Fibroblast of skin of abdomen (primary cell): ENCODE results near the gene NFKBIB.
"Not testable (repeated sequence)": the region's sequence is repeated elsewhere in the genome, so short reads cannot be mapped to it uniquely, and the experiment has no call there.

Experiments
- DNase-seq: peaks from one replicate; pipeline ENCODE4 v3.0.0-alpha.2; 2013

NFKBIB gene

DNA sequence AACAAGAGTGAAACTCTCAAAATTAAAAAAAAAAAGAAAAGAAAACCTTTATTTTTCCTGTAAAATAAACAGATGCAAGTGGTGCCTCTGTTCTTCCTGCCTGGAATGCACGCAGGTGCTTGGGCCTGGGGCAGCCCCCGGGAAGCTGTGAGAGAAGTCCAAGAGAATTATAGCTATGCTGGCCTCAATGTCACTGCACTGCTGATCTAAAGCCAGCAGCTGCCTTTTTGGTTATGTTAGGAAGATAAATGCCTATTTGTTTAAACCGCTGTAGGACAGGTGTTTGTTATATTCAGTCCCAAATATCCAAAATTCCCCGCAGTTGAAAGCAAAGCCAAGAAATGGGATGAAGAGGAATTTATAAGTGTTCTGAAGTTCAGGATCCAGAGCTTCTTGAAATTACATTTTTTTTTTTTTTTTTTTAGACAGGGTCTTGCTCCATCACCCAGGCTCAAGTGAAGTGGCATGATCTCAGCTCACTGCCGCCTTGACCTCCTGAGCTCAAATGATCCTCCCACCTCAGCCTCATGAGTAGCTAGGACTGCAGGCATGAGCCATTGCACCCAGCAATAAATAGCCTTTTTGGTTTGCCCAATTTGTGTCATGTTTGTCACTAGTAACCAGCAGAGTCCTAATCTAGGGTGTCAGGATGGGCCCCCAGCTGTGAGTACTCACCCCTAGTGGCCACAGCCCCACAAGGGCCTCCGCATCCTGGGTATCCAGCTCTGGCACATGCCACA, 23.9 kb upstream of the NFKBIB start:
- no peak for DNase-seq

- DNase-seq: no peak
These were observed 21.8 kb upstream of the NFKBIB start, which contains the start of gene RINL for GRCh38 chr19:38877781-38878574. RINL (minus strand) TSS chr19:38878275; CDS start chr19:38876742, 1,533 bp downstream.

GRCh38 chr19:38878575-38879399, 21.0 kb upstream of the NFKBIB start:
- no peak for DNase-seq

DNA sequence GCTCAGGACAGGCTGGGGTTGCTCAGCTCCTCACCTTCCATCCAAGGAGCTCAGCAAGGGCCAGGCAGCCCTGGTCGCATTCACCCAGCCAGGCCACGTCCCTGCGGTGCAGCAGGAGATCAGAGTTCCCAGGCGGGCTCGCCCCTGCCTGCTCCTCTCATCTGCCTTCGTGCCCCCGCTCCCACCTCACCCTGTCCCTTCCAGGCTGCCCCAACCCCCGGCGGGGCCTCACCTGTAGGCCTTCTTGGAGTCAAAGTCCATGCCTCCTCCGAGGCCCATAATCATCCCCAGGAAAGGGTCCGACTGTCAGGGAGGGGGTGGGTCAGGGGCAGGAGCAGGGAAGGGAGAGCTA, 20.4 kb upstream of the NFKBIB start:
- no peak for DNase-seq

- DNase-seq: no peak
These were observed 19.5 kb upstream of the NFKBIB start for GRCh38 chr19:38880076-38880881.

DNA sequence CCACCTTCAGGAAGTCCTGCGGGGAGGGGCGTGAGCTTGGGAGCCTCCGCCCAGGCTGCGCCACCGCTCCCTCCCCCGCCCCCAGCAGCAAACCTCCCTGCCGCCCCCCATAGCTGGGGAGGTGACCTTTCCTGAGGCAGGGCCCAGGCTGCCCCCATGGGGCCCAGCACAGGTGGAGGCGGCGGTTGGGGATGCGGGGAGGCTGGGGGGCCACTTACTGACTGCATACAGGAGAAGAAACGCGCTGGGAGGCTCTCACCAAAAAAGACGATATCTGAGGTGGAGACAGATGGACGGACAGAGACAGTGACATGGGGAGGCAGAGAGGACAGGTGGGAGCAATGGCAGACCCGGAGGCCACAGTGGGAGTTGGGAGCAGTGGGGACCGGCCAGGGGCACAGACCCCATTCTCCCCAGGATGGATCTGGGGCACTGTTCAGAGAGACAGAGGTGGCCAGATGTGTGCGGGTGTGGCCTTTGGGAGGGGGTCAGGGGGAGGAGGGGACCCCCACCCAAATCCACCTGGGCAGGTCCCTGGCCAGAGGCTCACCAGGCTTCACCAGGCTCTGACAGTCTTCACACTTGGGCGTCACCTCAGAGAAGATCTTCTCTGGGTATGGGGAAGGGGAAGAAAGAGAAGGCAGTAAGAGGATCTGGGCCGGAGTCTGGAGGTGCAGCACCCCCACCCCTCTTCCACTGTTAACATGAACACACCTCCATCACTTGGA, 18.7 kb upstream of the NFKBIB start:
- no peak for DNase-seq

GRCh38 chr19:38883286-38883685, 16.5 kb upstream of the NFKBIB start:
- DNase-seq: no peak

DNA sequence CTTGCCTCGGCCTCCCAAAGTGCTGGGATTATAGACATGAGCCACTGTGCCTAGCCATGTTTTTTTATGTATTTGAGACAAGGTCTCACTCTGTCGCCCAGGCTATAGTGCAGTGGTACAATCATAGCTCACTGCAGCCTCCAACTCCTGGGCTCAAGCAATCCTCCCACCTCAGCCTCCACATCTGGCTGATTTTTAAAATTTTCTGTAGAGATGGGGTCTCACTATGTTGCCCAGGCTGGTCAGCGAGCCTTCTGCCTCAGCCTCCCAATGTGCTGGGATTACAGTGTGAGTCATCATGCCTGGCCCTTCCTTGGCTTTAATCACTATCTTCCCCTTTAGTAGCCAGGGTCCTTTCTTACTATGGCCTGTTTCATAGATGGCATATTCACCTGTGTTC, 15.1 kb upstream of the NFKBIB start:
- DNase-seq: not testable (repeated sequence)

- DNase-seq: no peak
These were observed 10.9 kb upstream of the NFKBIB start for GRCh38 chr19:38888876-38889275.

GRCh38 chr19:38889803-38890202, 10.0 kb upstream of the NFKBIB start:
- no peak for DNase-seq

DNA sequence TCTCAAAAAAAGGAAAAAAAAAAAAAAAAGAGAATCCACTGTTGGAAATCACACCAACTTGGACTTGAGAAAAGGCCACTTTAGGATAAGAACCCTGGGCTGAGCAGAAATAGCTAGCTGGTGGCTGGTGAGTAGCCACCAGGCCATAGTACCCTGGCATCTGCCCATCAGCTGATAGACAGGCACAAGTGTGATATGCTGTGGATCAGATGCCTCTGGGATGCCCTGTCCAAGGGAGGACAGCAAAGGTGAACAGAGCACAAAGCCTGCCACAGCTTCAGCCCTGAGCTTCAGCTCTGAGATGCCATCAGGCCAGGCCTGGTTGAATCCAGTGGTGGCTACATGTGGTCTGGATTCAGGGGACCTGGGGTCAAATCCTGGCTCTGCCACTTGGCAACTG, 9.1 kb upstream of the NFKBIB start:
- DNase-seq: no peak

DNA sequence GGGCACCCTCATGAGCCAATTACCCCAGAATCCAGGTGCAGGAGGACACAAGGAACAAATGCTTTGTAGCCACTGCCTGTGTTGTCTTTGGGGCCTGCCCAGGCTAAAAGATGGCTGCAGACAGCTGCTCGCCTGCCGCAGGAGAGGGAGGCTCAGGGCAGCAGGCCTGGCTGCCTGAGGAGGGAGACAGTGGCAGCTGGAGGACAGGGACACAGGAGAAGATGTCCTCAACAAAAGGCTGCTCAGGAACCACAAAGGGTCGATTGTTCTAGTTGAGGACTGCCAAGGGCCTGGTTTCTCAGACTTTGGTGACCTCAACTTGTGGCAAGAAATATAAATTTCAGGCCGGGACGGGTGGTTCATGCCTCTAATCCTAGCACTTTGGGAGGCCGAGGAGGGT, 8.0 kb upstream of the NFKBIB start:
- no peak for DNase-seq

GRCh38 chr19:38892841-38893240, 6.9 kb upstream of the NFKBIB start:
- no peak for DNase-seq

- no peak for DNase-seq
These were observed 6.4 kb upstream of the NFKBIB start for GRCh38 chr19:38893341-38893771.

- no peak for DNase-seq
These were observed 4.8 kb upstream of the NFKBIB start for GRCh38 chr19:38894968-38895367.

- DNase-seq: no peak
These were observed 852 bp upstream of the NFKBIB start for GRCh38 chr19:38898788-38899446.

DNA sequence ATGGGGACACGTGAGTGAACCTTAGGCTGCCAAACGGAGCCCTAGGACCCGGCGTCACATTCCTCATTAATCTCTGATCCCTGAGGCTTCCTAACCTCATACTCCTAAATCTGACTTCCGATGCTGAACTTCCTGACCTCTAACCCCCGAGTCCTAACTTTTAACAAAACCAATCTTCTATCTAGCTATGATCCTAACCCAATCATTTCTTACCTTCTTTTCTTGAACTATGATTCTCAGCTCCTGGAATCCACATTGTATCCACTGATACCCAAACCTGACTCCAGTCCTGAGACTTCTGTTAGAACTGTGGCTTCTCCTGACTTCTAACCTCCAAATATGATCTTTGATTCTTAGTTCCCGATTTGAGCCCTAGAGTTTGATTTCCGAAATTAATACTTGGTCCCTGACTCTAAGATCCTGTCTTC, 447 bp downstream of the NFKBIB start:
- DNase-seq: no peak

DNA sequence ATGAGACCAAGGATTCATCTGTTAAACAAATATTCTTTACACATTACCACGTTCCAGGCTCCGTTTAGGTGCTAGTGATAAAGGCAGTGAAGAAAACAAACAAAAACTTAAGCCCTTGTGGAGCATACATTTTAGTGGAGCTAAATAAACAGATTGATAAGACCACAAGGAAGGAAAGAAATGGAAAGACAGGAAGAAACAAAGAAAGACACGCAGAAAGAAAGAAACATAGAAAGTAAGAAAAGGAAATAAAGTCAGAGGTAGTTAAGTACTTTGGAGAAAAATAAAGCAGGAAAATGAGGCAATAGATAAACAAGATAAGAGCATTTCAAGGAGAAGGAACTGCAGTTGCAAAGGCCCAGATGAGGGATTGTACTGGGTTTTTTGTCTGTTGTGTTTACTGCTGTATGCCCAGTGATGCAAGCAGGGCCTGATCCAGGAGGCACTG, 998 bp downstream of the NFKBIB start:
- DNase-seq: no peak

- no peak for DNase-seq
These were observed 1.9 kb downstream of the NFKBIB start for GRCh38 chr19:38901683-38902082.

DNA sequence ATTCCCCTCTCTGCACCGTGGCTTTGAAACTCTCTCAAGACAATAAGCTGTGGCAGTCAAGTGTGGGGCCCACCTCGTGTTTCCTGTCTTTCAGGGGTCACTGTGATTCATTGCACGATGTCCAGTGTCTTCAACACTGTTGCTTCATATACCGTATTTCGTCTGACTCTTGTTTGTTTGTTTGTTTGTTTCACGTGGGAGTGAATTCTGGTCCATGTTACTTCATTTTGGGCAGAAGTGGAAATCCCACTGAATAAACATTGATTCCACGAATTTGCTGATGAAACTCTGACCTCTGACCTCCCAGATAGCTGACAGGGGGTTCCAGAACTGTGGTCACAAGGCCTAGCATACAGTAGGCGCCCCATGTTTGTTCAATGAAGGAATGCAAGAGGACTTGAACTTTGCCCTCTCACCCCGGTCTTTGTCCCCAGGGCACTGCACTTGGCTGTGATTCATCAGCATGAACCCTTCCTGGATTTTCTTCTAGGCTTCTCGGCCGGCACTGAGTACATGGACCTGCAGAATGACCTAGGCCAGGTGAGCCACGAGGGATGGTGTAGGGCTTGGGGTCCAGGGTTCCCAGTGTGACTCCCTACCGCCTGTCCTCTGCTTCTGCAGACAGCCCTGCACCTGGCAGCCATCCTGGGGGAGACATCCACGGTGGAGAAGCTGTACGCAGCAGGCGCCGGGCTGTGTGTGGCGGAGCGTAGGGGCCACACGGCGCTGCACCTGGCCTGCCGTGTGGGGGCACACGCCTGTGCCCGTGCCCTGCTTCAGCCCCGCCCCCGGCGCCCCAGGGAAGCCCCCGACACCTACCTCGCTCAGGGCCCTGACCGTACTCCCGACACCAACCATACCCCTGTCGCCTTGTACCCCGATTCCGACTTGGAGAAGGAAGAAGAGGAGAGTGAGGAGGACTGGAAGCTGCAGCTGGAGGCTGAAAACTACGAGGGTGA, 5.1 kb downstream of the NFKBIB start:
- DNase-seq: no peak
